Lung (tissue), 12 donors: ENCODE results near the gene OGFR. TPM values are rescaled to one million over a fixed set of nuclear protein-coding genes. Genes with fewer than 3 reads are reported as not detected.

Experiments used
- ATAC-seq: fragments of 200-7000 bp; cut with Tn5 transposase; one replicate; pipeline ENCODE4 v1.9.1; 2020; ENCODE audit warnings: moderate number of reproducible peaks; ENCODE audit not compliant: insufficient read depth, low FRiP score
- DNase-seq, 3 donors: peaks; one replicate each; pipeline ENCODE4 v3.0.0-alpha.2; 2013 to 2017
- H3K27ac ChIP-seq, 2 donors: one replicate each; pipeline ENCODE4 v1.5.1; 2013; ENCODE audit warnings: mild to moderate bottlenecking in 2 of 2, moderate library complexity in 2 of 2, control low read depth in 1 of 2, inconsistent platforms in 1 of 2, low read depth in 1 of 2, low read length in 1 of 2
- H3K27me3 ChIP-seq, 3 donors: one replicate each; pipeline ENCODE4 v1.5.1; 2013; ENCODE audit warnings: low read length in 2 of 3; ENCODE audit not compliant: control insufficient read depth in 3 of 3, insufficient read depth in 3 of 3
- H3K36me3 ChIP-seq, 4 donors: one replicate each; pipeline ENCODE4 v1.5.1; 2013; ENCODE audit warnings: low read length in 4 of 4, mild to moderate bottlenecking in 1 of 4, moderate library complexity in 1 of 4; ENCODE audit not compliant: control insufficient read depth in 4 of 4, insufficient read depth in 4 of 4
- H3K4me1 ChIP-seq, 5 donors: one replicate each; pipeline ENCODE4 v1.5.1; 2013; ENCODE audit warnings: low read length in 5 of 5, mild to moderate bottlenecking in 2 of 5, moderate library complexity in 1 of 5; ENCODE audit not compliant: control insufficient read depth in 5 of 5, insufficient read depth in 5 of 5
- H3K4me3 ChIP-seq: one replicate; pipeline ENCODE4 v1.5.1; 2013; ENCODE audit warnings: mild to moderate bottlenecking, control low read depth, moderate library complexity
- H3K9ac ChIP-seq, 2 donors: one replicate each; pipeline ENCODE4 v1.5.1; 2013; ENCODE audit warnings: low read length in 2 of 2, control low read depth in 1 of 2; ENCODE audit not compliant: insufficient read depth in 1 of 2
- H3K9me3 ChIP-seq, 4 donors: one replicate each; pipeline ENCODE4 v1.5.1; 2013; ENCODE audit warnings: low read length in 3 of 4, mild to moderate bottlenecking in 1 of 4, moderate library complexity in 1 of 4; ENCODE audit not compliant: control insufficient read depth in 4 of 4, insufficient read depth in 3 of 4
- CTCF ChIP-seq: IDR thresholded peaks from 2 replicates; pipeline ENCODE4 v1.5.1; 2012; ENCODE audit warnings: mild to moderate bottlenecking; ENCODE audit errors: control extremely low read depth, extremely low read depth
- WGBS, 2 donors: extraction: QIAGEN DNeasy Blood & Tissue Kit; methylation state at CpG; one replicate each; pipeline ENCODE4 v1.1.7; 2013; 5-methylcytosine and 5-hydroxymethylcytosine counted together
- polyA plus RNA-seq, 2 donors: library from polyadenylated mRNA; stranded (reverse); fragments of 200-250 nt; gene quantifications; one replicate each; pipeline ENCODE4 v1.2.1, GENCODE V29; 2013
- total RNA-seq, 2 donors: library from RNA; depleted of rRNA in 1 of 2; stranded (reverse); fragments of >200 nt in 1 of 2; gene quantifications; one replicate each; pipeline ENCODE4 v1.2.1, GENCODE V29; 2014 to 2021
- donor health status: control.
- donor health status: control.
- donor health status: Bipolar disorder and iron deficiency.
- donor health status: healthy.
- donor health status: DM: yes; HTN: yes; CAD: no.

Gene OGFR
- total and polyA plus RNA-seq, 4 donors, result 38.0 to 73.1 (median 63.9) TPM

GRCh38 chr20:62768234-62768546, 36.4 kb upstream of the OGFR start:
- Histone ChIP-seq H3K36me3 (no peaks in the 10 kb centered on the region), H3K27me3 (no peaks in the 10 kb centered on the region), H3K27ac (no peak overlapping the region), H3K4me3 (no peak overlapping the region), H3K9ac (no peak overlapping the region), H3K4me1 (peaks cover 0 to 34% (median 6%) of the 10 kb centered on the region in 5 donors), H3K9me3 (no peaks in the 10 kb centered on the region)
- DNase-seq, result no peak
- WGBS, 2 donors, result 75 to 85% methylated on average over 8 of the region's 8 CpGs
- no peak for ATAC-seq
- no peak for TF ChIP-seq CTCF

GRCh38 chr20:62768551-62769287, 35.9 kb upstream of the OGFR start:
- Histone ChIP-seq H3K9ac (no peak overlapping the region), H3K27me3 (no peaks in the 10 kb centered on the region), H3K9me3 (no peaks in the 10 kb centered on the region), H3K36me3 (no peaks in the 10 kb centered on the region), H3K4me1 (peaks cover 0 to 34% (median 6%) of the 10 kb centered on the region in 5 donors), H3K27ac (no peak overlapping the region), H3K4me3 (no peak overlapping the region)
- ATAC-seq, result no peak
- TF ChIP-seq CTCF, result no peak
- DNase-seq, result peak; percentile 84 to 91 (median 87)
- WGBS, 2 donors, result 51 to 66% methylated on average over 21 of the region's 21 CpGs

- ATAC-seq, result no peak
- no peak for TF ChIP-seq CTCF
- no peaks in the 10 kb centered on the region for H3K27me3 ChIP-seq
- no peak overlapping the region for H3K27ac ChIP-seq
- H3K9me3 ChIP-seq, result no peaks in the 10 kb centered on the region
- 90 to 92% methylated on average over 15 to 16 of the region's 16 CpGs for WGBS, 2 donors
- H3K9ac ChIP-seq, result no peak overlapping the region
- H3K36me3 ChIP-seq, result no peaks in the 10 kb centered on the region
- H3K4me1 ChIP-seq, result peaks cover 0 to 34% (median 6%) of the 10 kb centered on the region in 5 donors
- no peak for DNase-seq
- no peak overlapping the region for H3K4me3 ChIP-seq
Measured at GRCh38 chr20:62769346-62770071, 35.1 kb upstream of the OGFR start.
